ENCODE data around the gene NFE2L3.

DNA sequence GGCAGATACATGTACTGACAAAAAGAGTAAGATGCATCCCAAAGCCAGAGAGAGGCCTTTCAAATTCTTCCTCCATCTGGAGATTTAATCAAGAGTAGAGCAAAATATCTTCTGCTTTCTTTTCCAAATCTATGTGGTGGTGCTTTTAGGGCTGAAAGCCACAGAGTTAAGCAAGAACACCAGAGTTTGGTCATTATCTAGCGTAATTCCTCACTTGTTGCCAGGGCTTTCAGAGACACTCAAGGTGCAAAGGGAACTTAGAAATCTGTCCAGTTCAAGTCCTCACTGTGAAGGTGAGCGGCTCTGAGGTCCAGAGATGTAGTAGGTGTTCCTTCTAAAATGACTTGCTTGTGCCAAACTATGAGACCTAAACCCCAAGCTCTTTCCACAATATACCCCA is 10.9 kb upstream of the NFE2L3 start:
- TF ChIP-seq, protein P1, sequence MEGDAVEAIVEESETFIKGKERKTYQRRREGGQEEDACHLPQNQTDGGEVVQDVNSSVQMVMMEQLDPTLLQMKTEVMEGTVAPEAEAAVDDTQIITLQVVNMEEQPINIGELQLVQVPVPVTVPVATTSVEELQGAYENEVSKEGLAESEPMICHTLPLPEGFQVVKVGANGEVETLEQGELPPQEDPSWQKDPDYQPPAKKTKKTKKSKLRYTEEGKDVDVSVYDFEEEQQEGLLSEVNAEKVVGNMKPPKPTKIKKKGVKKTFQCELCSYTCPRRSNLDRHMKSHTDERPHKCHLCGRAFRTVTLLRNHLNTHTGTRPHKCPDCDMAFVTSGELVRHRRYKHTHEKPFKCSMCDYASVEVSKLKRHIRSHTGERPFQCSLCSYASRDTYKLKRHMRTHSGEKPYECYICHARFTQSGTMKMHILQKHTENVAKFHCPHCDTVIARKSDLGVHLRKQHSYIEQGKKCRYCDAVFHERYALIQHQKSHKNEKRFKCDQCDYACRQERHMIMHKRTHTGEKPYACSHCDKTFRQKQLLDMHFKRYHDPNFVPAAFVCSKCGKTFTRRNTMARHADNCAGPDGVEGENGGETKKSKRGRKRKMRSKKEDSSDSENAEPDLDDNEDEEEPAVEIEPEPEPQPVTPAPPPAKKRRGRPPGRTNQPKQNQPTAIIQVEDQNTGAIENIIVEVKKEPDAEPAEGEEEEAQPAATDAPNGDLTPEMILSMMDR (IDR thresholded peaks at IDR 0.05; ENCODE audit: poor library complexity), result no peak
- no peak for TF ChIP-seq EZH2 (IDR thresholded peaks at IDR 0.05; ENCODE audit: borderline replicate concordance)

All from hepatocyte (in vitro differentiated cells).